Endothelial cell of hepatic sinusoid (primary cell): Measurements from ENCODE around the gene STUM.
"Not testable (repeated sequence)": the region's sequence is repeated elsewhere in the genome, so short reads cannot be mapped to it uniquely, and the experiment has no call there.

Experiments used
- in situ Hi-C: cut with HindIII; loops from 2 replicates; pipeline ENCODE4 v1.10.0; 2017; ENCODE audit warnings: low sequenced_read_pairs

STUM gene

DNA sequence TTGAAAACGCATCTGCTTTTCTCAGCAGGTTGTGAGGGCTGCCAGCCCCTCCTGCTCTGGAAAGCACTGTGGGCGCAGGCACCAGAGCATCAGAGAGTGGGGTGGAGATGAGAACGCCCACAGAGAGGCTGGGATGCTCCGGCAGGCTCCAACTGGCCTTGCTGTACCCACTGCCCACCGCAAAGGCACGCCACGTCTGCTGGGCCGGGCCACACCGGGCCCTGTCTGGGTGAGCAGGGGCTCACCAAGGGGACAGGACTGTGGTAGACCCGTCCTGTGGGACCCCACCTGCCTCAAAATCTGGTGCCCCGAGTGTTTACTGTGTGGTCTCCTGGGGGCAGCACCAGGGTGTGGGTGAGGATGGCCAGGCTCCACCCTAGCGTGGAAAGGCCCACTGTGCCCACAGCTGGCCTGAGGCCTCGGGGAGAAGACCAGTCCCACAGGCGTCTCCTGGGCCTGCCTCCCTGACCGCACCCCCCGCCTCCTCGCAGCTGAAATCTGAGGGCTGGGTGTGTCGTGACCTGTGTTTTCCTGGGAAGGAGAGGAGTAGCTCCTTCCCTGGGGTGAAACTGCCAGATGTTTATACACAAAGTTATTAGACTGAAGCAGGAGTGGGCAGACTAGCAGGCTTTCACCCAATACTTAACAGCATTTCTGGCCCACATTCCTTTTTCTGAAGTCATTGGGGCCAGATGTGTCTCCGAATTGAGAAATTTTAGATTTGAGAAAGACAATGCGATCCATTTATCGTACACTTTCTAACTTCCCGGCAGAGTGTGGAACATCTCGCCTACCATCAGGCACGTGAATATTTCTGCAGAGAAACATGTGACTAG lies 53.8 kb downstream of the STUM start:
- in situ Hi-C loops, result loop anchor here (5.0 kb wide), 1 partner anchor 60 kb away; no protein-coding TSS in a partner anchor

DNA sequence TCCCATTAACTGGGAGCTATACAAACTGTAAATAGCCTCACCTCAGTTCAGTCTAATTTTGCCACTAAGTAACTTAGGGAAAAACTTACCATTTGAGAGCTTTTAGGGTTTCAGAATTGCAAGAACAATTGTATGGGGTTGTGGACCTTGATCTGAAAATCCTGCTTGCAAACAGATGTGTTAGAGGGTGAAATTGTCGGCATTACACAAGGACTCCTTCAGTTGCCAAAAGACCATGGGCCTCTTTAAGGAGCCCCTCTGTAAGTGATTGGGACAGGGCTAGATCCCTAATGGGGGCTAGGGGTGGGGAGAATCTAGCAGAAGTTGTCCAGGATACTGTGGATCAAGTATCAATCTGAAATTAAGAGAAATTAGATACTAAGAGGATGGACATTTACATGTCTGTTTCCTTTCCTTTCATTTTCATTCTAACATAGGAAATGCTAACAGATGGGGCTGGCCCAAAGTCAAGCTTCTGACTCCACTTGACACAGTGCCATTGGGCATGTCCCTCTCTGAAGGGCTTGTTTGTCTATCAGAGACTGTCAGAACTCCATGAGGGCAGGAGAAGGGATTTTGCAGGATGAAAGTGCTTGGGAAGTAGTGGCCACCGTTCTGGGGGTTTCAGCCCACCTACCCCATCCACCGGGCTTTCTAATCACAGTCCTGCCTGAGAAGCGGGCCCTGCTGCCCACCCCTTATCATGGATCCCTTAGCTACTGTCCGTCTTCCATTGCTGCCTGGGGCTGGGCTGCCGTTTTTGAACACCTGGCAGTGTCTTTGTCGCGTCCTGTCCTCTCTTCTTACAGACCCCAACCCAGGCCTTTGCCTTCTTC lies 54.7 kb downstream of the STUM start:
- in situ Hi-C loops, result loop anchor here (5.0 kb wide), 1 partner anchor 61 kb away; no protein-coding TSS in a partner anchor

DNA sequence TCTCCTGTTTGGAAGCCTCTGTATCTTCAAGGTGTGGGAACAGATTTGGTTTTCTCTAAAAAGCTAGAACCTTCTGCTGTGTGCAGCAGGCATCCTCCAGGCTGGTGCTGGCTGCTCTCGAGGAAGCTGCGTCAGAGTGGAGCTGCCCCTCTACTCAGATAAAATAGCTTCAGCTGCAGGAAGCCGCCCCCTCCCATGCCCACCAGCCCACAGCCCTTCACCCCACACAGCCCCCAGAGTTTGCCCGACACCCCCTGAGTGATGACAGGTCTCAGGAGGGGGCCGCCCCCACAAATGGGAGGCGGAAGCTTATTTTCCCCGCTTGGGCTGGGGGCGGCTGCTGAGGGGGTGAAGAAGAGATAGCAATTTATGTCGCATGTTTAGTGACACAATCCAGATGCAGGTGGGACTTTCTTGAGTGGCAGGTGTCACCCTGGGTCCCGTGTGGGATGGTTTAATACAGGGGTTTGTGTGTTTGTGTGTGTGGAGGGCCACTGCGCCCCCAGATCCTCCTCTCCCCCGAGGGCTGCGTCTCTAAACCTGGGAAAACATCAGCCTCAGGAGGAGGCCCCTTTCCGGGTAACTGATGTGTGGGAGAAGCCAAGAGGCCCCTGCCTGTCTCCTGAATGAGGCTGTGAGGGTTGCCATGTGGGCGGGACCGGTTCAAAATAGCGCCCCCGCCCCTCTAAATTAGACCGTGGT lies 55.4 kb downstream of the STUM start:
- in situ Hi-C loops, result loop anchor here (5.0 kb wide), 1 partner anchor 62 kb away; no protein-coding TSS in a partner anchor

DNA sequence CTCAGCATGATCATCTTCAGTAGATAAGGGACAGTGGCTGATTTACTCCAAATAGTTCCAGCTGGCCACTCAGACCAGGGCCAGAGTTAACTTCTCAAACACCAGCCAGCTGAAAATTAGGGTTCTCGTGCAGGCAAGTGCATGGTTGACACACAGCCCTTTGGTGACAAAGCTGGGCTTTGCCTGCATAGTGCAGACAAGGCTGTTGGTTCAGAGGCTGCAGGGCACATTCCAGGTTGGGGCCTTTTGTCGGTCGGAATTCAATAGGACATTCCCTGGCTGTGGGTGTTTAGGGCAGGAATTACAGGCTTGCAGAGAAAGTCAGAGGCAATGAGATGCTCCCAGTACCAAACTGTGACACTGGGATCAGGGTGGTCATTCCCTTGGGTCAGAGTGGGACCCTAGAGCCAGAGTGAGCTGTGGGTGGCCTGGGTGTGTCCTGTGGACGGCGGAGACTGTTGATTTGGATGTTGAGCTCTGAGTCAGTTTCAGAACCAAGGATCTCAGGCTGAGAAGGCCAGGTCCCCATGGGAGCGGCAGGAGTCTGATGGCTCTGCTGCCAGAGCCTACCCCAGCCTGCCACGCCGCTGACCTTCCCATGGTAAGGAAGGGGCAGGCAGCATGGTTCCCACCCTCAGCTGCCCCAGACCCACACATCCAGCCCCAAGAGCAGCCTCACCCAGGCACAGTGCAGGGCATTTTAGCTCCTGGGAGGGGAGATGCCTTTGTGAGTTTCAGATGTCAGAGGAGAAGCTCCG lies 56.2 kb downstream of the STUM start:
- in situ Hi-C loops, result loop anchor here (5.0 kb wide), 1 partner anchor 62 kb away; no protein-coding TSS in a partner anchor

- in situ Hi-C loops, result no loop called here
These were observed 56.9 kb downstream of the STUM start for GRCh38 chr1:226605318-226605950.

- in situ Hi-C loops, result no loop called here
These were observed 58.0 kb downstream of the STUM start for GRCh38 chr1:226606311-226607267.

GRCh38 chr1:226607268-226607660 lies 58.7 kb downstream of the STUM start:
- in situ Hi-C loops, result no loop called here

GRCh38 chr1:226607821-226608220 lies 59.3 kb downstream of the STUM start:
- in situ Hi-C loops, result no loop called here

GRCh38 chr1:226608699-226609505 lies 60.3 kb downstream of the STUM start:
- in situ Hi-C loops, result no loop called here

DNA sequence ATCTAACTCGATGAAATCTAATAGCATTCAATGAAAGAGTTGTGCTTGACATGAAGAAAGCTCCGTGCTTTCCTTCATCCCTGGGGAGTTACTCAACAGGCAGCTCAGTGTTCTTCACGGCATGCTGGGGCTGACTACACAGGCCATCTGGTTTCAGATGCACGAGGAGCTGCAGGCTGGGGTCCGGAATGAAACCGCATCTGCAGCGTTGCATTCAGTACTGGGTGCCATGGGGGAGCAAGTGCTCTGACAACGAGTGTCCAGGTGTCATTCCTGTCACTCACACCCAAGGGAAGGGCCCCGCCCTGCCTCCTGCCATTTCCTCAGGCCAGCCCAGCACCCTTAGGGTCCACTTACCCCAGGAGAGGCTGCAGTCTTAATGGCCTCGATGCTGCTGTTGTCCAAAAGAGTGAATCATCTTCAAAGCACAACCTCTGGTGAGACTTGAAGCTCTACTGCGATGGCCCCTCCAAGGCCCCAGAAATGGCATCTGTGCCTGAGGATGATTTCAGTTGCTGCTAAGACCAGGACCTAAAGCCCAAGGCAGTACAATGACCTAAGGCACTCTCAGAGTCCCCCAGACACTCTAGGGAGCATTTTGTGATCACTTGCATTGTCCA lies 61.4 kb downstream of the STUM start:
- in situ Hi-C loops, result no loop called here

DNA sequence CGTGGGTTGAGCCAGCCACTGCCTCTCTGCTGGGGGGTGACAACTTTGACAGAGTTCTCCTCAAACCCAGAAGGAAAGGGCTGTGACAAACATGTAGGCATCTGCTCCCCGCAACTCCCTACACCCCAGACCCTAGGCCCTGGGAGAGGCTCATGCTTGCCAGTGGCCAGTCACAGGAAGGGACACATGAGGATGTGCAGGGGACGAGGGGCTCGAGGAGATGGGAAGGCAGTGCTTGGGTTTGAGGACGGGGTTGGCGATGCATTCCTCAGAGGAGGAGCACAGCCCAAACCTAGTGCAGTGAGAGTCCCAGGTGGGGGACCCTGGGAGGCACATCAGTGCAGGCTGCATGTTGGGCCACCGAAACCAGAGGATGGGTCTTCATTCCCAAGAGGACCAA lies 62.1 kb downstream of the STUM start:
- in situ Hi-C loops, result no loop called here

DNA sequence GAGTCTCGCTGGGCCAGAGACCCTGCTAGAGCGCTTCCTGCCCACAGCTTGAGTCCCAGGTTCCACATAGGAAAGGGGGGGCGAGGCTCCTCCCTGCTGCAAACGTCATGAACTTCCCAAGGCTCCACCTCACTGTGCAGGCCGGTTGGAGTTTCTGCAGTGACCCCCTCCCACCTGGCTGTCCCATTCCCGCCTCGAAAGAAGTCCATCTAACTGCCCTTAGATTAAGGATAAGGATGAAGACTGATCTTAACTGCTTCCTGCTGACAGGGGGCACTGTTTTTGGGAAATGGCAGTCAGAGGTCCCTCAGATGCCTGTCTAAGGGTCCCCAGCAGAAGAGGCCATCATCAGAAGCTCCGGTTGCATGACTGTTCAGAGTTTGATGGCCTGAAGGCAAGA lies 62.7 kb downstream of the STUM start:
- in situ Hi-C loops, result no loop called here

GRCh38 chr1:226611980-226612379 lies 63.4 kb downstream of the STUM start:
- in situ Hi-C loops, result not testable (repeated sequence)

- in situ Hi-C loops, result no loop called here
These were observed 67.3 kb downstream of the STUM start for GRCh38 chr1:226615876-226616275.

DNA sequence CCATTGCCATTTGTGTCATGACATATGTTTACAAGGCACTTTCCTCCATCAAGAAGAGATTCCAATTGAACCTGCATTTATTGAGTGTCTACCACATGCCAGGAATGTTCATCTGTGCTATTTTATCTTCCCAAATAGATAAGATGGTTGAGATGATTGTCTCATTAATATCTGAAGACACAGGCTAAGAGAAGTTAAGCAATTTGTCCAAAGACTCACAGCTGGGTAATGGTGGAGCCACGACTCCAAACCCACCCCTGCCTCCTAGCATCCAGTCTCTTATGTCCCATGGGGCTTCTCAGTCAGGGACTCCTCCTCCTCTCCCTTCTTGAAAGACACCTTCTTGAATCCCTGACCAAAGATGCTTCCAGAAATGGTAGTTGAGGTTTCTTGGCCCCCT lies 68.1 kb downstream of the STUM start:
- in situ Hi-C loops, result no loop called here

GRCh38 chr1:226617109-226617508 lies 68.5 kb downstream of the STUM start:
- in situ Hi-C loops, result no loop called here

- in situ Hi-C loops, result not testable (repeated sequence)
These were observed 69.2 kb downstream of the STUM start for GRCh38 chr1:226617719-226618118.

DNA sequence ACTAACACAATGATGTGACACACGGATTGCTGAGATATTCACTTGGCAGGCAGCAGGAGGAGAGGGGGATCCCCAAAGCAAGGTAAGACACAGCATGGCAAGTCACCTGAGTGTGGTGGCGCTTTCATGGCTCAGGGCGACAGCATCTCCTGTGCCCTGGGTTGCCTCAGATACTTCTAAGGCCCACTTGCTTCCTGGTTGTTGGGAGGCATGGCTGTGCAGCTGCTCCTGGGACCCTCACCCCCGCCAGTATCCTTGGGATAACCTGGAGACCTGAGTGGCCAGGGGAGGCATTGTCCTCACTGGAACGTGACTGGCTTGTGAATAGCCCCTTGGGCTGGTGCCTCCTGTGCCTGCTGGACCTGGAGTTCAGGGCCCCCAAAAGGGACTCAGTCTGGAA lies 69.8 kb downstream of the STUM start:
- in situ Hi-C loops, result no loop called here
